Adrenal gland (tissue), 5 donors: Measurements from ENCODE around the gene ATG101.

ENCODE experiments used
- CTCF ChIP-seq, 6 experiments: fragments of 450-650 bp in 4 of 6; fragments of 200-600 bp in 2 of 6; sonication (generic) in 1 of 6; IDR thresholded peaks; 1 replicate in 5 of 6; 2 replicates in 1 of 6; pipeline versions ENCODE4 v1.5.1 to v1.8.0; 2016 to 2021; ENCODE audit warnings: antibody characterized with exemption in 6 of 6, mild to moderate bottlenecking in 2 of 6, moderate library complexity in 1 of 6
- POLR2A ChIP-seq, 2 donors: fragments of 450-650 bp; IDR thresholded peaks; one replicate each; pipeline ENCODE4 v1.6.1; 2017; ENCODE audit warnings: antibody characterized with exemption in 2 of 2, mild to moderate bottlenecking in 2 of 2, moderate library complexity in 1 of 2
- donor health status: DM: no; HTN: no; CAD: no.

- no peak for TF ChIP-seq CTCF (IDR thresholded peaks at IDR 0.05)
- TF ChIP-seq POLR2A (IDR thresholded peaks at IDR 0.05) = no peak
These were observed 7.4 kb upstream of the ATG101 start for GRCh38 chr12:52062167-52063081.
